Measurements from ENCODE around the gene TMEM129. TPM values are rescaled to one million over a fixed set of nuclear protein-coding genes. Genes with fewer than 3 reads are reported as not detected.

TMEM129 gene
- total RNA-seq, 1 donor from 2014 or later: 20.0 TPM

DNA sequence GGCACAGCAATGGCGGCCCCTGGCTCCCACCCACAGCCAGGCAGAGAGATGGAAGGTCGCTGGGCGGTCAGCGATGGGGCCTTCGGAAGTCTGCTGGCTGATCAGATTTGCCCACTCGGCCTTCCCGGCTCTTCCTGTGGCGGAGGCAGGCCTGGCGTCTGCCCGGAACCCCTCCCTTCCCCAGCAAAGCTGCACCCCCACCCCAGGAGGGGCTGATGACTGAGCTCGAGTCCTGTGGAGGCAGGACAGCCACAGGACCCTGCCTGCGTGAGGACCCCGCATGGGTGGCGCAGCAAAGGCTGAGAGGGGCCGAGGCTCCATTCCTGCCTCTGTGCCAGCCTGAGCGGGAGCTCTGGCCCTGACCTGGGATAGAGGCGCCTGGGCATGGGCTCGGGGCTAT, 35.0 kb upstream of the TMEM129 start:
- TF ChIP-seq, protein P1, sequence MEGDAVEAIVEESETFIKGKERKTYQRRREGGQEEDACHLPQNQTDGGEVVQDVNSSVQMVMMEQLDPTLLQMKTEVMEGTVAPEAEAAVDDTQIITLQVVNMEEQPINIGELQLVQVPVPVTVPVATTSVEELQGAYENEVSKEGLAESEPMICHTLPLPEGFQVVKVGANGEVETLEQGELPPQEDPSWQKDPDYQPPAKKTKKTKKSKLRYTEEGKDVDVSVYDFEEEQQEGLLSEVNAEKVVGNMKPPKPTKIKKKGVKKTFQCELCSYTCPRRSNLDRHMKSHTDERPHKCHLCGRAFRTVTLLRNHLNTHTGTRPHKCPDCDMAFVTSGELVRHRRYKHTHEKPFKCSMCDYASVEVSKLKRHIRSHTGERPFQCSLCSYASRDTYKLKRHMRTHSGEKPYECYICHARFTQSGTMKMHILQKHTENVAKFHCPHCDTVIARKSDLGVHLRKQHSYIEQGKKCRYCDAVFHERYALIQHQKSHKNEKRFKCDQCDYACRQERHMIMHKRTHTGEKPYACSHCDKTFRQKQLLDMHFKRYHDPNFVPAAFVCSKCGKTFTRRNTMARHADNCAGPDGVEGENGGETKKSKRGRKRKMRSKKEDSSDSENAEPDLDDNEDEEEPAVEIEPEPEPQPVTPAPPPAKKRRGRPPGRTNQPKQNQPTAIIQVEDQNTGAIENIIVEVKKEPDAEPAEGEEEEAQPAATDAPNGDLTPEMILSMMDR (IDR thresholded peaks at IDR 0.05; ENCODE audit: insufficient read depth, low read length, severe bottlenecking): no peak
- FAIRE-seq: no peak
- DNase-seq (ENCODE audit: low read depth): no peak
- Histone ChIP-seq H3K27me3 (ENCODE audit: control insufficient read depth, insufficient read depth, low read length) (no peaks in the 10 kb centered on the region), H3K36me3 (ENCODE audit: control insufficient read depth, insufficient read depth, low read length) (no peaks in the 10 kb centered on the region), H3K4me3 (ENCODE audit: low read depth, low read length) (no peak overlapping the region)

DNA sequence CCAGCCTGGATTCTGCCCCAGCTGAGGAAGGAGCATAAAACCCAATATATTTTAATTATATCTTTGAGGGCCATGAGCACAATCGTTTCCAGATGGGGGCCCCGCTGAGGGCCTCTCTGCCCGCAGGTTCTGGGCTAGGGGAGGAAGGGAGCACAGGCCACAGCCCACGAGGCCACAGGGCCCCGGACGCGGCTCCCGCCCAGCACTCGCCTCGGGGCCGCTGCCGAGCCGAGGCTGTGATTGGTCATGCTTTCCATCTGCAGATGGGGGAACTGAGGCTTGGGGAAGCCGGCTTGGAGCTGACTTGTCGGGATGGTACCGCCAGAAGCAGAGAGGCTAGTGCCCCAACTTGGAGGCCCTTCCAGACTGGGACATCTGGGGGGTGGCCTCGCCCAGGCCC, 34.2 kb upstream of the TMEM129 start:
- Histone ChIP-seq H3K4me3 (ENCODE audit: low read depth, low read length) (no peak overlapping the region), H3K27me3 (ENCODE audit: control insufficient read depth, insufficient read depth, low read length) (no peaks in the 10 kb centered on the region), H3K36me3 (ENCODE audit: control insufficient read depth, insufficient read depth, low read length) (no peaks in the 10 kb centered on the region)
- TF ChIP-seq, protein P1 (IDR thresholded peaks at IDR 0.05; ENCODE audit: insufficient read depth, low read length, severe bottlenecking): no peak
- no peak for FAIRE-seq
- DNase-seq (ENCODE audit: low read depth): no peak

DNA sequence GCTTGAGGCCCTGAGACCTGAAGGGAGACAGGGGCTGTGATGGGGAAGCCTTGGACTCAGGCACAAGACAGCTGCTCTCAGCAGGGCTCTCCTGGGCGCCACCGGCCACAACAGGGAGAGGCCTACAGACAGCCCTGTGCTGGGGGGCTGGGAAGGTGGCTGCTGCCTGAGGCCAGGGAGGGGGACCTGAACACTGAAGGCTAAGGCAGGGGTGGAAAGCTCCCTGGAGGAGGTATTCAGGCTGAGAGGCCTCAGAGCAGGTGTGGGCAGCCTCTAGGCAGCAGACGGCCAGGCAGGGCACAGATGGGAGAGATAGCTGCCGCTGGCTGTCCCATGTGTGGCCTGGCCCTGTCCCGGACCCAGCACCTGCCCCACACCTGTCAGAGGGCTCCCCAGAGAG, 33.2 kb upstream of the TMEM129 start:
- DNase-seq (ENCODE audit: low read depth) (no peak), FAIRE-seq (no peak)
- no peaks in the 10 kb centered on the region for H3K27me3 ChIP-seq (ENCODE audit: control insufficient read depth, insufficient read depth, low read length)
- TF ChIP-seq, protein P1 (IDR thresholded peaks at IDR 0.05; ENCODE audit: insufficient read depth, low read length, severe bottlenecking): no peak
- no peaks in the 10 kb centered on the region for H3K36me3 ChIP-seq (ENCODE audit: control insufficient read depth, insufficient read depth, low read length)
- no peak overlapping the region for H3K4me3 ChIP-seq (ENCODE audit: low read depth, low read length)

DNA sequence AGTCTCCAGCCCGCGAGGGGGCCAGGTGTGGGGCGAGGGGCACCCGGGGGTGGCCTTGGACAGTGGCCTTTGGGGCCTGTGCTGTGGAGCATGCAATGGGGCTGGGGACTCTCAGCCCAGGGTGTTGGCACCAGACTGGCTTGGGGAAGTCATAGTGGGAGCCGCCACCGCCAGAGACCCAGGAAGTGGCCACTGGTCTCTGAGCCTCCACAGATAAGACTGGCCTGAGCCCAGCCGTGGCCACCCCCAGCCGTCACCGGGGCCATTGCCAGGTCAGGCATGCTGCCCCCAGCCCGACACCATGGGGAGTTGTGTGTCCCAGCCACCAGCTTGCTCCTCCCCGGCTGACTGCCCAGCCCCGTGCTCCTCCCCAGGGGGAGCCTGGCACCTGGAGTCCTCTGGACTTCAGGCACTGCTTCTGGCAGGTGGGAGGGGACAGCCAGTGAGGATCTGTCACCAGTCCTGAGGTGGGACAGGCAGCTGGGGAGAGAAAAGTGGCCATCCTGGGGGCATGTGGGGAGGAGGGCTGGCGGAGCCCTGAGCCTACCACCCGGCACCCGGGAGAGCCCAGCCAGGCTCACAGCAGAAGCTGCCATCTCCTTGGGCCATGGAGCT, 32.7 kb upstream of the TMEM129 start:
- Histone ChIP-seq H3K36me3 (ENCODE audit: control insufficient read depth, insufficient read depth, low read length) (no peaks in the 10 kb centered on the region), H3K27me3 (ENCODE audit: control insufficient read depth, insufficient read depth, low read length) (no peaks in the 10 kb centered on the region), H3K4me3 (ENCODE audit: low read depth, low read length) (no peak overlapping the region)
- DNase-seq (ENCODE audit: low read depth) (no peak), FAIRE-seq (no peak)
- TF ChIP-seq, protein P1 (IDR thresholded peaks at IDR 0.05; ENCODE audit: insufficient read depth, low read length, severe bottlenecking): no peak

DNA sequence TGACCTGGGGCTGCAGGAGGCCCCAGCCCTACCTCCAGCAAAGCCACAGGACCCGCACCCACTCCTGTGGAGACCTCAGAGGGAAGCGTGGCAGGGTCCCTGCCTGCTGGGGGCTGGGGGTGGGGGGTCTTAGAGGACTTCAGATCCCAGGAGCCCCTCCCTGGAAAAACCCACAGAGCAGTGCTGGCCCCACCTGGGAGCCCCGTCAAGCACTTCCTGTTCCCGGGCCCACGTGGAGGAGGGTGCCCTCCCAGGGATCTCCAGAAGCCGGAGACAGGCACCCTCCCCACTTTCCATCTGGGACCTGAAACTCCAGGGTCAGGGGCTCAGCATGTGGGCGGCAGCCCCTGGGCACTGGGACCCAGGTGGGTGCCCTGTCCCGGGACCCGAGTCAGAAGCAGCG, 32.2 kb upstream of the TMEM129 start:
- no peaks in the 10 kb centered on the region for H3K36me3 ChIP-seq (ENCODE audit: control insufficient read depth, insufficient read depth, low read length)
- no peak for FAIRE-seq

More for the DNA sequence above, 32.2 kb upstream of the TMEM129 start:
- TF ChIP-seq, protein P1 (IDR thresholded peaks at IDR 0.05; ENCODE audit: insufficient read depth, low read length, severe bottlenecking): no peak
- Histone ChIP-seq H3K4me3 (ENCODE audit: low read depth, low read length) (no peak overlapping the region), H3K27me3 (ENCODE audit: control insufficient read depth, insufficient read depth, low read length) (no peaks in the 10 kb centered on the region)
- DNase-seq (ENCODE audit: low read depth): no peak
